Kasumi-1 (cell line): ENCODE results near the gene SBNO1.
A peak's percentile ranks its signal among the peaks of the same experiment; 100 is the strongest.
"Not testable (repeated sequence)": the region's sequence is repeated elsewhere in the genome, so short reads cannot be mapped to it uniquely, and the experiment has no call there.

Experiments
- DNase-seq, 2 experiments: peaks; one replicate each; lab custom pipeline; 2025; lab: John Stamatoyannopoulos, UW

The SBNO1 gene

GRCh38 chr12:123270214-123271000 lies 94.2 kb downstream of the SBNO1 start:
- peak; percentile 34 to 39 for DNase-seq

GRCh38 chr12:123269896-123270213 lies 94.8 kb downstream of the SBNO1 start:
- no peak for DNase-seq

- peak; percentile 17 to 31 for DNase-seq
Measured at GRCh38 chr12:123269395-123269892, 95.2 kb downstream of the SBNO1 start.

- DNase-seq: no peak
Measured at GRCh38 chr12:123268850-123269249, 95.8 kb downstream of the SBNO1 start.

- DNase-seq: peak; percentile 39 to 51
Measured at GRCh38 chr12:123267991-123268843, 96.4 kb downstream of the SBNO1 start.

- DNase-seq: no peak
Measured at GRCh38 chr12:123267335-123267920, 97.2 kb downstream of the SBNO1 start.

- no peak for DNase-seq
Measured at GRCh38 chr12:123266679-123267277, 97.9 kb downstream of the SBNO1 start.

GRCh38 chr12:123265851-123266678 lies 98.6 kb downstream of the SBNO1 start:
- DNase-seq: no peak

- DNase-seq: peak; percentile 52 to 55
Measured at GRCh38 chr12:123264642-123265041, 100.0 kb downstream of the SBNO1 start.

GRCh38 chr12:123263196-123263817 lies 101.3 kb downstream of the SBNO1 start:
- no peak for DNase-seq

GRCh38 chr12:123261196-123261595 lies 103.5 kb downstream of the SBNO1 start:
- no peak for DNase-seq

- DNase-seq: no peak
Measured at GRCh38 chr12:123260081-123260480, 104.6 kb downstream of the SBNO1 start.

GRCh38 chr12:123258593-123258992 lies 106.1 kb downstream of the SBNO1 start:
- no peak for DNase-seq

- no peak for DNase-seq
Measured at GRCh38 chr12:123254853-123255446, 109.7 kb downstream of the SBNO1 start.

GRCh38 chr12:123253641-123254459 lies 110.8 kb downstream of the SBNO1 start:
- DNase-seq: no peak

GRCh38 chr12:123252365-123252764 lies 112.3 kb downstream of the SBNO1 start:
- DNase-seq: not testable (repeated sequence)

GRCh38 chr12:123251403-123252076 lies 113.1 kb downstream of the SBNO1 start:
- DNase-seq: no peak

- no peak for DNase-seq
Measured at GRCh38 chr12:123250471-123251383, 113.9 kb downstream of the SBNO1 start.
